ENCODE measurements around the gene DMRT3. TPM values are rescaled to one million over a fixed set of nuclear protein-coding genes. Genes with fewer than 3 reads are reported as not detected.

The DMRT3 gene
- total and polyA plus RNA-seq, 4 donors: not detected

DNA sequence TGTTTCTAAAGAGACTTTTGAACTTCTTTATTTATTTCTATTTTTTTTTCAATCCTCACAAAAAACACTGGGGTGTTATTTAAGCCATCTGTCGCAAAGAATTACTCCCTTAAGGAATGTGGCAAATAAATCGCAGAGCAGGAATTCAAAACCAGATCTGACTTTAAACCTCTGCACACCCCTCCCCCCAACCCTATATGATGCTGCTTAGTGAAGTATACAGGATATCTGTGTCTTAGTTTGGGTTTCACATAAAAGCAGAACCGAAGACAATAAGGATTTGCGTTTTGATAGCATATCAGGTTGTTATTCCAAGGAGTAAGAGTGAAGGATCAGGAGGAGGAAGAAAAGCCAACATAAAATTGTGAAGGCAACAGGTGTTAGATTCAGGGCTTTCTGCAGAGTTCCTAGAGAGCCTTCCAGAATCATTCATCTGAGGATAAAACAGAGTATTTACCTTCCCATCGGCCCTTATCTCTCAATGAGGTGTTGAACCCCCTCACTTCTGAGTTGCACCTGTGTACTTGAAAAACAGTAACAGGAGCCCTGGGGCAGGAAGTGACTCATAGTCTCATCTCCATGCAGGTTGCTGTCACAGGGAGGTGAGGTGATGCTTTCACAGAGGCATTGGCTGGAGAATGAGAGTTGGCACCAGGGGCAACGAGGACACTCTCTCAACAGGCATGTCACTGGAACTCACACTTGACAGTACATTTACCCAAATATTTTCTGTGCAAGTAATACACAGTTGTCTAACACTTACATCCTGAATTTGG, 33.5 kb upstream of the DMRT3 start:
- WGBS: 56% methylated on average over 6 of the region's 6 CpGs
- Histone ChIP-seq H3K9me3 (ENCODE audit: control insufficient read depth in 4 of 4, low read length in 3 of 4) (peaks cover 0 to 4% (median 2%) of the 10 kb centered on the region in 4 donors), H3K27ac (ENCODE audit: low read depth in 1 of 2, low read length in 2 of 2) (no peak overlapping the region), H3K36me3 (ENCODE audit: control insufficient read depth in 4 of 4, insufficient read depth in 3 of 4, low read depth in 1 of 4, low read length in 3 of 4) (no peaks in the 10 kb centered on the region), H3K4me1 (ENCODE audit: control insufficient read depth in 4 of 4, insufficient read depth in 4 of 4, low read length in 3 of 4) (no peaks in the 10 kb centered on the region), H3K9ac (ENCODE audit: low read depth in 1 of 2, low read length in 2 of 2) (no peak overlapping the region), H3K4me3 (ENCODE audit: low read depth in 1 of 3, low read length in 3 of 3) (no peak overlapping the region), H3K27me3 (ENCODE audit: control insufficient read depth in 4 of 4, insufficient read depth in 4 of 4, low read length in 3 of 4) (peaks cover 0 to 4% (median 0%) of the 10 kb centered on the region in 4 donors)
- TF ChIP-seq, protein P1, sequence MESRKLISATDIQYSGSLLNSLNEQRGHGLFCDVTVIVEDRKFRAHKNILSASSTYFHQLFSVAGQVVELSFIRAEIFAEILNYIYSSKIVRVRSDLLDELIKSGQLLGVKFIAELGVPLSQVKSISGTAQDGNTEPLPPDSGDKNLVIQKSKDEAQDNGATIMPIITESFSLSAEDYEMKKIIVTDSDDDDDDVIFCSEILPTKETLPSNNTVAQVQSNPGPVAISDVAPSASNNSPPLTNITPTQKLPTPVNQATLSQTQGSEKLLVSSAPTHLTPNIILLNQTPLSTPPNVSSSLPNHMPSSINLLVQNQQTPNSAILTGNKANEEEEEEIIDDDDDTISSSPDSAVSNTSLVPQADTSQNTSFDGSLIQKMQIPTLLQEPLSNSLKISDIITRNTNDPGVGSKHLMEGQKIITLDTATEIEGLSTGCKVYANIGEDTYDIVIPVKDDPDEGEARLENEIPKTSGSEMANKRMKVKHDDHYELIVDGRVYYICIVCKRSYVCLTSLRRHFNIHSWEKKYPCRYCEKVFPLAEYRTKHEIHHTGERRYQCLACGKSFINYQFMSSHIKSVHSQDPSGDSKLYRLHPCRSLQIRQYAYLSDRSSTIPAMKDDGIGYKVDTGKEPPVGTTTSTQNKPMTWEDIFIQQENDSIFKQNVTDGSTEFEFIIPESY (IDR thresholded peaks at IDR 0.05): no peak
- TF ChIP-seq, protein P2, sequence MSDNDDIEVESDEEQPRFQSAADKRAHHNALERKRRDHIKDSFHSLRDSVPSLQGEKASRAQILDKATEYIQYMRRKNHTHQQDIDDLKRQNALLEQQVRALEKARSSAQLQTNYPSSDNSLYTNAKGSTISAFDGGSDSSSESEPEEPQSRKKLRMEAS (IDR thresholded peaks at IDR 0.05): no peak
- TF ChIP-seq, protein P3, sequence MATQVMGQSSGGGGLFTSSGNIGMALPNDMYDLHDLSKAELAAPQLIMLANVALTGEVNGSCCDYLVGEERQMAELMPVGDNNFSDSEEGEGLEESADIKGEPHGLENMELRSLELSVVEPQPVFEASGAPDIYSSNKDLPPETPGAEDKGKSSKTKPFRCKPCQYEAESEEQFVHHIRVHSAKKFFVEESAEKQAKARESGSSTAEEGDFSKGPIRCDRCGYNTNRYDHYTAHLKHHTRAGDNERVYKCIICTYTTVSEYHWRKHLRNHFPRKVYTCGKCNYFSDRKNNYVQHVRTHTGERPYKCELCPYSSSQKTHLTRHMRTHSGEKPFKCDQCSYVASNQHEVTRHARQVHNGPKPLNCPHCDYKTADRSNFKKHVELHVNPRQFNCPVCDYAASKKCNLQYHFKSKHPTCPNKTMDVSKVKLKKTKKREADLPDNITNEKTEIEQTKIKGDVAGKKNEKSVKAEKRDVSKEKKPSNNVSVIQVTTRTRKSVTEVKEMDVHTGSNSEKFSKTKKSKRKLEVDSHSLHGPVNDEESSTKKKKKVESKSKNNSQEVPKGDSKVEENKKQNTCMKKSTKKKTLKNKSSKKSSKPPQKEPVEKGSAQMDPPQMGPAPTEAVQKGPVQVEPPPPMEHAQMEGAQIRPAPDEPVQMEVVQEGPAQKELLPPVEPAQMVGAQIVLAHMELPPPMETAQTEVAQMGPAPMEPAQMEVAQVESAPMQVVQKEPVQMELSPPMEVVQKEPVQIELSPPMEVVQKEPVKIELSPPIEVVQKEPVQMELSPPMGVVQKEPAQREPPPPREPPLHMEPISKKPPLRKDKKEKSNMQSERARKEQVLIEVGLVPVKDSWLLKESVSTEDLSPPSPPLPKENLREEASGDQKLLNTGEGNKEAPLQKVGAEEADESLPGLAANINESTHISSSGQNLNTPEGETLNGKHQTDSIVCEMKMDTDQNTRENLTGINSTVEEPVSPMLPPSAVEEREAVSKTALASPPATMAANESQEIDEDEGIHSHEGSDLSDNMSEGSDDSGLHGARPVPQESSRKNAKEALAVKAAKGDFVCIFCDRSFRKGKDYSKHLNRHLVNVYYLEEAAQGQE (IDR thresholded peaks at IDR 0.05): no peak
- TF ChIP-seq FOXA1 (IDR thresholded peaks at IDR 0.05): no peak
- no peak for TF ChIP-seq RXRA (IDR thresholded peaks at IDR 0.05)
- TF ChIP-seq HNF4A (conservative IDR thresholded peaks at IDR 0.05): no peak
- no peak for TF ChIP-seq JUND (IDR thresholded peaks at IDR 0.05)
- DNase-seq (ENCODE audit: low spot score): no peak

DNA sequence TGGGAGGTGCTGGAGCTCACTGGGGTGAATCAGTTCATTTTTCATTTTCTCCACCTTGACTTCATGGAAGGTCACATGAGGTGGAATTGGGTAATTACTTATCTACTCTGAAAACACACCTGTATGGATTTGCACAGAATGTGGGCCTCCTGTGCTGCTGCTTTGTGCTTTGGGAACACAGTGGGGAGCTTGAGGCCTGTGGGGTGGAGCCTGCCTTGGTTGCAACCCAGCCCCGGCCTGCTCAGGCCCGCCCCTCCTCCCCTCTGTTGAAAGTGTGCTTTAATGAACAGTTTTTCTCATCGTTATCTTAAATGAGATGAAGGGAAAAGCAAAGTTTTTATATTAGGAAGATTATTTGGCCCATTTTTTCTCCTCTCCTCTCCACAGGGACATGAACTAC, 28.5 kb upstream of the DMRT3 start:
- Histone ChIP-seq H3K27me3 (ENCODE audit: control insufficient read depth in 4 of 4, insufficient read depth in 4 of 4, low read length in 3 of 4) (peaks cover 0 to 11% (median 3%) of the 10 kb centered on the region in 4 donors), H3K4me1 (ENCODE audit: control insufficient read depth in 4 of 4, insufficient read depth in 4 of 4, low read length in 3 of 4) (no peaks in the 10 kb centered on the region), H3K36me3 (ENCODE audit: control insufficient read depth in 4 of 4, insufficient read depth in 3 of 4, low read depth in 1 of 4, low read length in 3 of 4) (no peaks in the 10 kb centered on the region), H3K9ac (ENCODE audit: low read depth in 1 of 2, low read length in 2 of 2) (no peak overlapping the region), H3K9me3 (ENCODE audit: control insufficient read depth in 4 of 4, low read length in 3 of 4) (peaks cover 0 to 4% (median 0%) of the 10 kb centered on the region in 4 donors), H3K4me3 (ENCODE audit: low read depth in 1 of 3, low read length in 3 of 3) (no peak overlapping the region), H3K27ac (ENCODE audit: low read depth in 1 of 2, low read length in 2 of 2) (no peak overlapping the region)
- WGBS: 69% methylated on average over 3 of the region's 3 CpGs
- TF ChIP-seq JUND (IDR thresholded peaks at IDR 0.05): no peak
- no peak for TF ChIP-seq SP1 (IDR thresholded peaks at IDR 0.05)
- TF ChIP-seq HNF4G (IDR thresholded peaks at IDR 0.05): no peak
- TF ChIP-seq FOXA1 (IDR thresholded peaks at IDR 0.05): no peak
- TF ChIP-seq RAD21 (IDR thresholded peaks at IDR 0.05): no peak
- TF ChIP-seq, protein P4, sequence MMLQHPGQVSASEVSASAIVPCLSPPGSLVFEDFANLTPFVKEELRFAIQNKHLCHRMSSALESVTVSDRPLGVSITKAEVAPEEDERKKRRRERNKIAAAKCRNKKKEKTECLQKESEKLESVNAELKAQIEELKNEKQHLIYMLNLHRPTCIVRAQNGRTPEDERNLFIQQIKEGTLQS (IDR thresholded peaks at IDR 0.05): no peak
- TF ChIP-seq, protein P2 (IDR thresholded peaks at IDR 0.05): no peak
- no peak for TF ChIP-seq NR2F2 (IDR thresholded peaks at IDR 0.05)
- TF ChIP-seq GABPA (IDR thresholded peaks at IDR 0.05 in 1 of 2, conservative IDR thresholded peaks at IDR 0.05 in 1 of 2): no peak
- TF ChIP-seq, protein P5, sequence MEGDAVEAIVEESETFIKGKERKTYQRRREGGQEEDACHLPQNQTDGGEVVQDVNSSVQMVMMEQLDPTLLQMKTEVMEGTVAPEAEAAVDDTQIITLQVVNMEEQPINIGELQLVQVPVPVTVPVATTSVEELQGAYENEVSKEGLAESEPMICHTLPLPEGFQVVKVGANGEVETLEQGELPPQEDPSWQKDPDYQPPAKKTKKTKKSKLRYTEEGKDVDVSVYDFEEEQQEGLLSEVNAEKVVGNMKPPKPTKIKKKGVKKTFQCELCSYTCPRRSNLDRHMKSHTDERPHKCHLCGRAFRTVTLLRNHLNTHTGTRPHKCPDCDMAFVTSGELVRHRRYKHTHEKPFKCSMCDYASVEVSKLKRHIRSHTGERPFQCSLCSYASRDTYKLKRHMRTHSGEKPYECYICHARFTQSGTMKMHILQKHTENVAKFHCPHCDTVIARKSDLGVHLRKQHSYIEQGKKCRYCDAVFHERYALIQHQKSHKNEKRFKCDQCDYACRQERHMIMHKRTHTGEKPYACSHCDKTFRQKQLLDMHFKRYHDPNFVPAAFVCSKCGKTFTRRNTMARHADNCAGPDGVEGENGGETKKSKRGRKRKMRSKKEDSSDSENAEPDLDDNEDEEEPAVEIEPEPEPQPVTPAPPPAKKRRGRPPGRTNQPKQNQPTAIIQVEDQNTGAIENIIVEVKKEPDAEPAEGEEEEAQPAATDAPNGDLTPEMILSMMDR (IDR thresholded peaks at IDR 0.05; ENCODE audit: low read depth, low read length, missing input control): no peak
- TF ChIP-seq RXRA (IDR thresholded peaks at IDR 0.05): no peak
- no peak for TF ChIP-seq YY1 (IDR thresholded peaks at IDR 0.05)
- TF ChIP-seq TAF1 (conservative IDR thresholded peaks at IDR 0.05): no peak
- no peak for TF ChIP-seq HNF4A (conservative IDR thresholded peaks at IDR 0.05)
- TF ChIP-seq FOXA2 (IDR thresholded peaks at IDR 0.05): no peak
- DNase-seq (ENCODE audit: low spot score): no peak
